Skeletal muscle satellite cell (primary cell): Measurements from ENCODE around the gene ZMYND11.
A peak's percentile ranks its signal among the peaks of the same experiment; 100 is the strongest.

Source experiments
- H3K27me3 ChIP-seq: 2 replicates; pipeline ENCODE4 v1.7.0; 2013; ENCODE audit warnings: low read length; ENCODE audit not compliant: control insufficient read depth, insufficient read depth
- H3K36me3 ChIP-seq: 2 replicates; pipeline ENCODE4 v1.7.0; 2013; ENCODE audit warnings: mild to moderate bottlenecking, control low read depth, low read length; ENCODE audit not compliant: insufficient read depth
- H3K4me1 ChIP-seq: 2 replicates; pipeline ENCODE4 v1.7.0; 2013; ENCODE audit warnings: low read length; ENCODE audit not compliant: control insufficient read depth, insufficient read depth
- H3K4me2 ChIP-seq: 2 replicates; pipeline ENCODE4 v1.7.0; 2013; ENCODE audit warnings: mild to moderate bottlenecking, low read length
- H3K4me3 ChIP-seq: 2 replicates; pipeline ENCODE4 v1.7.0; 2013; ENCODE audit warnings: low read length
- H3K9ac ChIP-seq: 2 replicates; pipeline ENCODE4 v1.7.0; 2013; ENCODE audit warnings: mild to moderate bottlenecking, low read depth, low read length, moderate library complexity
- H3K9me3 ChIP-seq: replicated peaks from 2 replicates; pipeline ENCODE4 v1.7.0; 2013; ENCODE audit warnings: mild to moderate bottlenecking, control low read depth, low read length

The ZMYND11 gene

GRCh38 chr10:96466-96865 lies 38.8 kb upstream of the ZMYND11 start:
- Histone ChIP-seq H3K36me3 (no peaks in the 10 kb centered on the region), H3K4me2 (no peak overlapping the region), H3K9ac (no peak overlapping the region), H3K27me3 (peaks cover 12% of the 10 kb centered on the region), H3K4me3 (no peak overlapping the region), H3K9me3 (no peaks in the 10 kb centered on the region), H3K4me1 (no peaks in the 10 kb centered on the region)

GRCh38 chr10:104416-104815 lies 30.8 kb upstream of the ZMYND11 start:
- Histone ChIP-seq H3K4me1 (no peaks in the 10 kb centered on the region), H3K27me3 (peaks cover 19% of the 10 kb centered on the region), H3K36me3 (no peaks in the 10 kb centered on the region), H3K4me3 (no peak overlapping the region), H3K4me2 (no peak overlapping the region), H3K9me3 (no peaks in the 10 kb centered on the region), H3K9ac (no peak overlapping the region)

GRCh38 chr10:104862-105565 lies 30.2 kb upstream of the ZMYND11 start:
- Histone ChIP-seq H3K4me2 (no peak overlapping the region), H3K36me3 (no peaks in the 10 kb centered on the region), H3K27me3 (peaks cover 19% of the 10 kb centered on the region), H3K4me1 (no peaks in the 10 kb centered on the region), H3K4me3 (no peak overlapping the region), H3K9ac (no peak overlapping the region), H3K9me3 (no peaks in the 10 kb centered on the region)

GRCh38 chr10:105806-106205 lies 29.4 kb upstream of the ZMYND11 start:
- Histone ChIP-seq H3K9me3 (no peaks in the 10 kb centered on the region), H3K27me3 (peaks cover 19% of the 10 kb centered on the region), H3K4me3 (no peak overlapping the region)

GRCh38 chr10:106740-107139 lies 28.5 kb upstream of the ZMYND11 start:
- Histone ChIP-seq H3K27me3 (peaks cover 17% of the 10 kb centered on the region), H3K36me3 (no peaks in the 10 kb centered on the region), H3K4me1 (no peaks in the 10 kb centered on the region), H3K9ac (no peak overlapping the region), H3K9me3 (no peaks in the 10 kb centered on the region), H3K4me3 (no peak overlapping the region), H3K4me2 (no peak overlapping the region)

More at GRCh38 chr10:105806-106205, 29.4 kb upstream of the ZMYND11 start:
- Histone ChIP-seq H3K4me2 (no peak overlapping the region), H3K9ac (no peak overlapping the region), H3K4me1 (no peaks in the 10 kb centered on the region), H3K36me3 (no peaks in the 10 kb centered on the region)

GRCh38 chr10:112246-112645 lies 23.0 kb upstream of the ZMYND11 start:
- no peak overlapping the region for H3K9ac ChIP-seq
- H3K4me2 ChIP-seq, result no peak overlapping the region
- peaks cover 7% of the 10 kb centered on the region for H3K27me3 ChIP-seq
- H3K4me1 ChIP-seq, result no peaks in the 10 kb centered on the region
- H3K36me3 ChIP-seq, result no peaks in the 10 kb centered on the region
- no peak overlapping the region for H3K4me3 ChIP-seq
- H3K9me3 ChIP-seq, result no peaks in the 10 kb centered on the region

- no peaks in the 10 kb centered on the region for H3K4me1 ChIP-seq
- H3K9ac ChIP-seq, result no peak overlapping the region
- H3K4me3 ChIP-seq, result no peak overlapping the region
- H3K27me3 ChIP-seq, result no peaks in the 10 kb centered on the region
- H3K4me2 ChIP-seq, result no peak overlapping the region
- no peaks in the 10 kb centered on the region for H3K36me3 ChIP-seq
- H3K9me3 ChIP-seq, result no peaks in the 10 kb centered on the region
Observed at GRCh38 chr10:124874-125273, 10.4 kb upstream of the ZMYND11 start.

- Histone ChIP-seq H3K36me3 (no peaks in the 10 kb centered on the region), H3K4me3 (no peak overlapping the region), H3K4me1 (peaks cover 6% of the 10 kb centered on the region), H3K9ac (no peak overlapping the region), H3K9me3 (no peaks in the 10 kb centered on the region), H3K27me3 (no peaks in the 10 kb centered on the region), H3K4me2 (no peak overlapping the region)
Observed at GRCh38 chr10:127612-128432, 7.4 kb upstream of the ZMYND11 start.

- Histone ChIP-seq H3K4me3 (no peak overlapping the region), H3K9me3 (no peaks in the 10 kb centered on the region), H3K4me2 (no peak overlapping the region), H3K9ac (no peak overlapping the region), H3K27me3 (no peaks in the 10 kb centered on the region), H3K36me3 (no peaks in the 10 kb centered on the region), H3K4me1 (peaks cover 20% of the 10 kb centered on the region)
Observed at GRCh38 chr10:129810-130209, 5.4 kb upstream of the ZMYND11 start.

- peak overlapping the region; percentile 80 for H3K4me3 ChIP-seq
- peaks cover 38% of the 10 kb centered on the region for H3K4me1 ChIP-seq
- peak overlapping the region; percentile 89 for H3K4me2 ChIP-seq
- H3K9me3 ChIP-seq, result no peaks in the 10 kb centered on the region
- H3K27me3 ChIP-seq, result no peaks in the 10 kb centered on the region
- H3K36me3 ChIP-seq, result no peaks in the 10 kb centered on the region
- H3K9ac ChIP-seq, result peak overlapping the region; percentile 93
Observed at GRCh38 chr10:132946-133898, 2.0 kb upstream of the ZMYND11 start.
